NCI-H2107 treated with DMSO at 0.1 percent for 48 hours (cell line): ENCODE results near the gene FAAP100.
A peak's percentile ranks its signal among the peaks of the same experiment; 100 is the strongest.
"Not testable (repeated sequence)": the region's sequence is repeated elsewhere in the genome, so short reads cannot be mapped to it uniquely, and the experiment has no call there.

Source experiments
- DNase-seq: peaks from one replicate; lab custom pipeline; 2025; ENCODE audit not compliant: unreplicated experiment; lab: John Stamatoyannopoulos, UW

The FAAP100 gene

DNA sequence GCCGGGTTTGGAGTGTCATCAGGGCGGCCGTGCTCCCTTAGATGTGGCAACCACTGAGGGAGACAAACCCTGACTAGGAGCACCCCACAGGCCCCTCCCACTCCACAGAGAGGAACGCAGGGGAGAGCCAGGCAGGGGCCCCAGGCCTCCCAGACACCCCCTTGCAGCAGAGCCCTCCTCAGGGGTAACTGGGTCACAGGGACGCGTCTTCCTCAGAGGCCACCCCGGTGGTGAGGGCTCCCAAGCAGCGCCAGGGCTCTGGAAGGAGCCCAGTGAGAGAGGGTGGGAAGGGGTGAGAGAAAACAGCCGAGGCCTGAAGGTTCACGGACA lies 12.6 kb downstream of the FAAP100 start:
- DNase-seq, result no peak

DNA sequence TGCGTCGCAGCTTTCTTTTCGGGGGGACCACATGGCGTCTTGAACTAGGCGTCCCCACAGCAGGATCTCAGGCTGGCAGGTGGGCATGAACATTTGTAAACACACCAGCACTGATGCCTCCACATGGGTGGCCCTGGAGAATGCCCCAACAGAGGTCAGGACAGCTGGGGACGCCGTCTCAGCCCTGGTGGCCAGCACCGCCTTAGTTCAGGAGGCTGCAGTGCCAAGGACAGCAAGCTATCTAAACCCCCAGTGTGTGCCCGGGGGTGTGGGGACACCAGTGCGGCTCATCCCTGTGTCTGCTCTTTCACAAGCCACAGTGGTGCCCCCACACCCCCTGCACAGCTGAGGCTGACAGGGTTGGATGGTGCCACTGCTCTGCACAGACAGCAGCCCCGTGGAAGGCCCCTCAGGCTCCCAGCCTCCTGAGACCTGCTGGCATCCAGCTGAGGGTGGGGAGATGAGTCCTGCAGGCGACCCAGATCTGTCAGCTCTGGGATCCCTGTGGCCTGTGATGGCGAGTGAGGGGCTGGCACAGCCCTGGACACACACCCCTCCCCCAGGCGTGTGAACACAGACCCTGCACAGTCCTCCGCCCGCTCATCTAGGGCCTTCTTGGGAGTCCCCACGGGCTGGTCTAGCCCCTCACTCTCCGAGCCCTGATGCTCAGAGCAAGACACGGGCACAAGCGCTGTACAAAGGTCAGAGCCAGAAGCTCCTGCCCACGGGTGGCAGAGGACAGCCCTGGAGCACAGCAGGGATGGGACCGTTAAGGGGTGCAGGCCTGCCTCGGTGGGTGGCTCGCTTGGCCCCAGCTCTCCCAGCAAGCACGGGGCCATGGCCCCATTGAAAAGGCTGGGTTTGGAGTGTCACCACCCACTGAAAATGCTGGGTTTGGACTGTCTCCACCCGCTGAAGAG lies 13.2 kb downstream of the FAAP100 start:
- DNase-seq, result no peak

DNA sequence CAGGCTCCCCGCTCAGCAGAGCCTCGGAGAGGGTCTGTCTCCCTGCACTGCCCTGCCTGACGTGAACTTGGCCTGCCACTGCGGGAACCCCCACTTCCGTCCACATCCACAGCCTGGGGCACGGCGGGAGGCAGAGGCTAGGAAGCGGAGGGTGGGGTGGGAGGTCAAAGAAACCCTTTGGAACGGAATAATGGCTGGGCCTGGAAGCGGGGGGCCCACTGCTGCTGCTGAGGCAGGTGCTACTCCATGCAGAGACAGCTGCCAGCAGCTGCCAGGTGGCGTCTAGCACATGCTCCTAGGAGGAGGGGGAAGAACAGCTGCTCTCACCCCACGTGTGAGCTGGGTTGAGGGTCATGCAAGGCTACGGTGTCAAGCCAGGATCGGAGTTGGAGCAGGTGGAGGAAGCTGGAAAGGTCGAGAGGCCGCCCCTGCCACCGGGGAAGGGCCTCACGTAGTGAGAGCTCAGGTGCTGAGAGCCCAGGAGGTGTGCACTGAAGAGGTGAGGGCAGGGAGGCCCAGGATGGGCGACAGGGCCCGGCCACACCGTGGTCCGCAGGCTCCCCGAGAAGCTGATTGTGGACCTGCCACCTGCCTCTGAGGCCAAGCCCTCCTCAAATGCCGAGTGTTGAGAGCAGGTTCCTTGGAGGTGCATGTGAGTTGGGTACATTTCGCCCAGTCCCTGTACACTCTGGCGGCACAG lies 14.1 kb downstream of the FAAP100 start:
- DNase-seq, result peak; percentile 90

DNA sequence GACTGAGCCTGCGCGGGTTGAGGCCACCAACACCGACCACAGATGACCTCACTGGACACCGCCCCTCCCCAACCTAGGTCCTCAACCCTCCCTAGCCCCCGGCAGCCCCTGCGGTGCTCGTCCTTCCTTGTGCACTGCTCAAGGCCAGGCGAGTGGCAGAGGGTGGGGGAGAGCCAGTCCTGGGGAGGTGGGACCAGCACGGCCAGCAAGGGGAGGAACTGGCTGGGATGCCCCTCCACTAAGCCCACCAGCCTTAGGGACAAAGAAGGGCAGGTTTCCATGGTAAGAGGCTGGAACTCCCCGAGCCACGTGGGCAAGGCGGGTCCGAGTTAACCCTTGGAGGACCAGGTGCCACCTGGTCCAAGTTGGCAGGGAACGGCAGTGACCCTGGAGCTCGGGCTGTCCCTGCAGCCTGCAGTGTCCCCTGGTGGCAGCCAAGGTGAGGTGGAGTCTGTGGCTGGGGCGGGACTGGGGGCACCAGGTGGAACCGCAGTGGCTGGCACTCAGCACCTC lies 14.8 kb downstream of the FAAP100 start:
- peak; percentile 90 for DNase-seq

DNA sequence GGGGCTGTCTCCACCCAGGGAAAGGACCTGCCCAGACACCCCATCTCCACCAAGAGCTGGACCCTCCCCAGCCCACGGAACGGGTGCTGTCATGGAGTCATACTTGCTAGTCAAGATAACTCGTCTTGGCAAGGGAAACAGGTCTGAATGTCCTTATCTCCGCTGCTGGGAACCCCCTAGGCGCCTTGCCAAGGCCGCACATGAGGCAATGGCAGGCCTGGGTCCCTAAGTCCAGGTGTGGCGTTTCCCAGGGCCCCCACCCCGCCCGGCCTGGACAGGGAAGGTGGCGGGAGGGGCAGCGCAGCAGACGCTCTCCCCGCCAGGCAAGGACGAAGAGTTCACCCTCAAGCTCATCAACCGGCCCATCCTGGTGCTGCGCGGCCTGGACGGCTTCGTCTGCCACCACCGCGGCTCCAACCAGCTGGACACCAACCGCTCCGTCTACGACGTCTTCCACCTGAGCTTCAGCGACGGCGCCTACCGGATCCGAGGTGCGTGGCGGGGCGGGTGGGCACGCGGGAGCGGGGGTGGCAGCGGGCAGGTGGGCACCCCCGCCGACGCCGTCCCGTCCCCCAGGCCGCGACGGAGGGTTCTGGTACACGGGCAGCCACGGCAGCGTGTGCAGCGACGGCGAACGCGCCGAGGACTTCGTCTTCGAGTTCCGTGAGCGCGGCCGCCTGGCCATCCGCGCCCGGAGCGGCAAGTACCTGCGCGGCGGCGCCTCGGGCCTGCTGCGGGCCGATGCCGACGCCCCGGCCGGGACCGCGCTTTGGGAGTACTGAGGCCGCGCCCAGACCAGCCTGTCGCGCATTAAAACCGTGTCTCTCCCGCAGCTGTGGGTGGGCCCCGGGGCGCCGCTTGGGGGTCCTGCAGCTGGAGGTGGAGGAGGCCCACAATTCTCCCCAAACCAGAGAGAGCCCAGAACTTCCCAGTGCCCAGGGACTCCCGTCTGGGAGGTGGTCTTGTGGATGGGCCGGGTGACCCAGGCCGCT lies 15.6 kb downstream of the FAAP100 start:
- DNase-seq, result no peak

DNA sequence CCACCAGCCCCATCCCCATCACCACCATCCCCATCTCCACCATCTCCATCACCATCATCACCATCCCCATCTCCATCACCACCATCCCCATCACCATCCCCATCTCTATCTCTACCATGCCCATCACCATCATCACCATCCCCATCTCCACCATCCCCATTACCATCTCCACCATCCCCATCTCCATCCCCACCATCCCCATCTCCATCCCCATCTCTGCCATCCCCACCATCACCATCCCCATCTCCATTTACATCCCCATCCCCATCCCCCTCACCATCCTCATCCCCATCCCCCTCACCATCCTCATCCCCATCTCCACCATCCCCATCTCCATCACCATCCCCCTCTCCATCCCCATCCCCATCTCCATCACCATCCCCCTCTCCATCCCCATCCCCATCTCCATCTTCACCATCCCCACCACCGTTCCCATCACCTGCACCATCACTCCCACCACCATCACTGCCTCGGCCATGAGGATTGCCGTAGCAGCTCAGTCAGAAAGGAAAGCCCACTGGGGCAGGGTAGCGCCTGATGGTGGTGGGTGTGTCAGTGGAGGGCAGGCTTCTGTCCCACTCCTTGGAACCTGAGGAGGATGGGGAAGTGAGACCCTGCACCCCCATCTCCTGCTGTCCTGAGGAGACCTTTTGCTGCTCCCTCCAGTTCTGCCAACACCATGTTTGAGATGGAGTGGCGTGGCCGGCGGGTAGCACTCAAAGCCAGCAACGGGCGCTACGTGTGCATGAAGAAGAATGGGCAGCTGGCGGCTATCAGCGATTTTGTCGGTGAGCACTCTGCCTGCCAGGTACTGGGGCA lies 16.5 kb downstream of the FAAP100 start:
- no peak for DNase-seq

DNA sequence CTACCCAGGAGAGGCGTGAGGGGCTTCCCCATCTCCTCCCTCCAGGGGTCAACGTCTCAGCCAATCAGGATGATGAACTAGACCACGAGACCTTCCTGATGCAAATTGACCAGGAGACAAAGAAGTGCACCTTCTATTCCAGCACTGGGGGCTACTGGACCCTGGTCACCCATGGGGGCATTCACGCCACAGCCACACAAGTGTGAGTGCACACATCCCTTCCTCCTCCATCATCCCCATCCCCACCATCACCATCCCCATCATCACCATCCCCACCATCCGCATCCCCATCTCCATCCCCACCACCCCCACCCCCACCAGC lies 17.2 kb downstream of the FAAP100 start:
- DNase-seq, result no peak

DNA sequence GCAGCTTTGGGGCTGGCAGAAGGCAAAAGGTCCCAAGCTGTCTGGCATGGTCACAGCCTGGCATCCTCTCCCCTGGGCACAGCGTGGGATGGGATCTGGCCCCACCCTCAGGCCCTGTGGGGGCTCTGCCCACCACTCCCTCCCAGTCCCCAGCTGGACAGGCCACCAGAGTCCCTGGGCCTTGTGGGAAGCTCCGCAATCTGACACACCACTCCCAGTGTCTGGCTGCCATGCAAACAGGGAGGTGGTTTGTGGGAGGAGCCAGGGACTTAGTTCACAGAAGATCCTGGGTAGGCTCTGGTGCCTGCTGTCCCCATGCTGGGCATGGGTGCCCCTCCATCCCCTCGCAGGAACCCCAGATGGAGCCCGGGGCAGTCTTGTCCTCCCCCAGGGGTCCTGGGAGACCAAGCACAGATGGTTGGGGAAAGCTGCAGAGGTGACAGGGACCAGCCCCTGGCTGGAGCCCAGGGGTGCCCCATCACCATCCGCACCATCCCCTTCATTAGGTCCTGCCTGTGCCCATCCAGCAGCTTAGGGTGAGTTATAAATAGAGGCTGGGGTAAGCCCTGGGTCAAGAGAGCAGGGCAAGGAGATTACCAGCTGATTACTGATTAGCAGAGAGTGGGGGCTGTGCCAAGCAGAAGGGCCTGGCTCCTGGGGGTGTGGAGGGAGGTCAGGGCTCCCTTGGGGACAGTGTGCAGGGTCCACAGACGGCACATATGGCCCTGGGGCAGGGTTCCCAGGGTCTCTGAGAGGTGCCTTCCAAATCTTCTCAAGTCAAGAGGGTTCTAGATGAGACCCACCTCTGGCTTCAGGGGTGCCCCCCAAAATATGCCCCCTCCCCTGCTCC lies 17.8 kb downstream of the FAAP100 start:
- DNase-seq, result no peak

DNA sequence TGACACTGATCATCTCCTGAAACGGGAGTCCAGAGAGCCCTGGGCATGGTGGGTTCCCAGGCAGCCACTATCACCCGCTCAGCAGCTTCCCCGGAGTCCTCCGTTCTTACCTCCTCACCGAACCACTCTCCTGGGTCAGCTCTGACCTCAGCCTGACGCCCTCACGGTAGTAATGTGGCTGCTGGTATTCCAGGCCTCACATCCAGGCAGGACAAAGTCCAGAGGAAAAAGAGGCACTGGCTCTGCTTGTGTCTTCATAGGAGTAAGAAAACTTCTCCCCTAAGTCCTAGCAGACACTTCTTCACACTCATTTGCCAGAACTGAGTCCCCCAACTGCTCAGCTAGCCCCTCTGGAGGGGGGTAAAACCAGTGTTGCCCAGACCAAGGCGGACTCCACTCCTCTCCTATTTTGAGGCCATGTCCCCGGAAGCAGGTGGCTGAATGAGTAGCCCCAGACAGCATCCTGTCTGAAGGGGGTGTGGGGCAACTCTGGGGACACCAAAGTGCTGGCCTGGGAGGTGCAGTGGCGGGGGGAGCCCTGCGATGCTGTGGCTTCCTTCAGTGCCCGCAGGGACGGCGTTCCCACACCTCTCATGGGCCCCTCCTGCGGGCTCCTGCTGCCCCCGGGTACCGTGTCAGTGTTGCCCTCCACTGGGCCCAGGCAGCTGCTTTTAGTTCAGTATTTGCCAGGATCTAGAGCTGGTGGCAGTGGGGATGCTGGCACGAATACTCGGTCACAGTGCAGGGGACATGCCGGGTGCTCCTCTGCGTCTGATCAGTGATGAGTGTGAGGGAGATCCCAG lies 18.6 kb downstream of the FAAP100 start:
- DNase-seq, result no peak

DNA sequence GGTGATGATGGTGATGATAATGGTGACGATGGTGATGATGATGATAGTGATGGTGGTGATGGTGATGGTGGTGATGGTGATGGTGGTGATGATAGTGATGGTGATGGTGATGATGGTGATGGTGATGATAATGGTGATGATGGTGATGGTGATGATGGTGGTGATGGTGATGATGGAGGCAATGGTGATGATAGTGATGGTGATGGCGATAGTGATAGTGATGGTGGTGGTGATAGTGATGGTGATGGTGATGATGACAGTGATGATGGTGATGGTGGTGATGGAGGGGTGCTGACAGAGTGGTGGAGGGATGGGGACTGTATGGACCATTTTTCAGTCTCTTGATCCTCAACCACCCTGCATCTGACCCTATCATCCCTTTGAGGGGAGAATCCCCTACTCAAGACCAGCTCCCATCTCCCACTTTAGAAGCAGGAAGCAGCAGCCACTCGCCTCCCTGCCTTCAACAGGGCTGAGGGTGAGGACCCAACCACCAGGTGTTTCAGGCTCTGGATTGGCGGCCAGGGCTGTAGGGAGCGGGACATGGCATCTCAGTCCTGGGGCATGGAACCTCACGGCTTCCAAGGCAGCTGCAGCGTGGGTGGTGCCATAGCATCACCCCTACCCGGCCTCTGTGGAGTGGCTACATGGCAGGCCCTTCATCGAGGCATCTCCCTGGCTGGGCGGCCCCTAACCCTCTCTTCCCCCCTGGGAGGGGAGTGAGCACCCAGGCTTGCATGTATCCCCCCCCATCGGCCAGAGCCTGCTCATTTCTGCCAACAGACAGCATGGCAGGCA lies 19.5 kb downstream of the FAAP100 start:
- no peak for DNase-seq

DNA sequence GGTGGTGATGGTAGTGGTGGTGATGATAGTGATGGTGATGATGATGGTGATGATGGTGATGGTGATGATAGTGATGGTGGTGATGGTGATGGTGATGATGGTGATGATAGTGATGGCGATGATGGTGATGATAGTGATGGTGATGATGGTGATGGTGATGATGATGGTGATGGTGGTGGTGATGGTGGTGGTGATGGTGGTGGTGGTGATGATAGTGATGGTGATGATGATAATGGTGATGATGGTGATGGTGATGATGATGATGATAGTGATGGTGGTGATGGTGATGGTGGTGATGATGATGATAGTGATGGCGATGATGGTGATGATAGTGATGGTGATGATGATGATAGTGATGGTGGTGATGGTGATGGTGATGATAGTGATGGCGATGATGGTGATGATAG lies 20.2 kb downstream of the FAAP100 start:
- not testable (repeated sequence) for DNase-seq

DNA sequence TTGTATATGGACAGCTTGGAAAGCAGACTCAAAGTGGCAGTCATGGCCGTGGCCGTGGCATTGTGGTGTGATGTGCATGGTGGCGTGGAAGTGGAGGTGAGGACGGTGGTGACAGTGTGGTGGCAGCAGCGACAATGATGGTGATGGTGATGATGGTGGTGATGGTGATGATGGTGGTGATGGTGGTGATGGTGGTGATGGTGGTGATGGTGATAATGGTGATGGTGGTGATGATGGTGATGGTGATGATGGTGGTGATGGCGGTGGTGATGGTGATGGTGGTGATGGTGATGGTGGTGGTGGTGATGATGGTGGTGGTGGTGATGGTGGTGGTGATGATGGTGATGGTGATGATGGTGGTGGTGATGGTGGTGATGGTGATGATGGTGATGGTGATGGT lies 21.1 kb downstream of the FAAP100 start:
- DNase-seq, result not testable (repeated sequence)

DNA sequence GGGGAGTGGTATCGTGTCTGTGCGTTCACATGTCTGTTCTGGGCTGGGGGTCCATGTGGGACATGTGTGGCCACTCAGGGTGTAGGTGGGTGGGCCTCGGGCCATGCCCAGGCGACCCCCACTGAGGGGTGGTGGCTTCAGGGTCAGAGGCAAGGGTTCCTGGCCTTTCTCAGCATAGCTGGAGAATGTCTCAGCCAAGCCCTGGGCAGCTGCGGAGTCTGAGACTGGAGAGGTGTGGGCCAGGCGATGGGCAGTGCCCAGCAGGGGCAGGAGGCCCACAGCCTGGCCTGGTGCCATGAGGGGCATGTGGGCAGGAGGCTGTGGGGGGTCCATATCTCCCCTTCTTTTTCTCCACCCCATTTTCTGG lies 22.7 kb downstream of the FAAP100 start:
- DNase-seq, result no peak

DNA sequence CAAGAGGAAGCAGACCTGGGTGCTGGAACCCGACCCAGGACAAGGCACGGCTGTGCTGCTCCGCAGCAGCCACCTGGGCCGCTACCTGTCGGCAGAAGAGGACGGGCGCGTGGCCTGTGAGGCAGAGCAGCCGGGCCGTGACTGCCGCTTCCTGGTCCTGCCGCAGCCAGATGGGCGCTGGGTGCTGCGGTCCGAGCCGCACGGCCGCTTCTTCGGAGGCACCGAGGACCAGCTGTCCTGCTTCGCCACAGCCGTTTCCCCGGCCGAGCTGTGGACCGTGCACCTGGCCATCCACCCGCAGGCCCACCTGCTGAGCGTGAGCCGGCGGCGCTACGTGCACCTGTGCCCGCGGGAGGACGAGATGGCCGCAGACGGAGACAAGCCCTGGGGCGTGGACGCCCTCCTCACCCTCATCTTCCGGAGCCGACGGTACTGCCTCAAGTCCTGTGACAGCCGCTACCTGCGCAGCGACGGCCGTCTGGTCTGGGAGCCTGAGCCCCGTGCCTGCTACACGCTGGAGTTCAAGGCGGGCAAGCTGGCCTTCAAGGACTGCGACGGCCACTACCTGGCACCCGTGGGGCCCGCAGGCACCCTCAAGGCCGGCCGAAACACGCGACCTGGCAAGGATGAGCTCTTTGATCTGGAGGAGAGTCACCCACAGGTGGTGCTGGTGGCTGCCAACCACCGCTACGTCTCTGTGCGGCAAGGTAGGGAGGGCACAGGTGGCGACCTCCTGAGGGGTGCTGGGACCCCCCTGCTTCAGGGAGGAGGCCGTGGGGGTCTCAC lies 23.3 kb downstream of the FAAP100 start:
- DNase-seq, result no peak

DNA sequence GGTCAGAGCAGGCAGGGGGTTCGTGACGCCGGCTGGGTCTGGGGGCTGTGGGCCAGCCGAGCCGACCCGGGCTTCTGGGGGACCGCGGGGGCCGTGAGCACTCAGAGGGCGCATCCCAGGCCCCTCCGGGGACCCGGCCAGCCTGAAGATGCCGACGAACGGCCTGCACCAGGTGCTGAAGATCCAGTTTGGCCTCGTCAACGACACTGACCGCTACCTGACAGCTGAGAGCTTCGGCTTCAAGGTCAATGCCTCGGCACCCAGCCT lies 23.8 kb downstream of the FAAP100 start:
- no peak for DNase-seq

DNA sequence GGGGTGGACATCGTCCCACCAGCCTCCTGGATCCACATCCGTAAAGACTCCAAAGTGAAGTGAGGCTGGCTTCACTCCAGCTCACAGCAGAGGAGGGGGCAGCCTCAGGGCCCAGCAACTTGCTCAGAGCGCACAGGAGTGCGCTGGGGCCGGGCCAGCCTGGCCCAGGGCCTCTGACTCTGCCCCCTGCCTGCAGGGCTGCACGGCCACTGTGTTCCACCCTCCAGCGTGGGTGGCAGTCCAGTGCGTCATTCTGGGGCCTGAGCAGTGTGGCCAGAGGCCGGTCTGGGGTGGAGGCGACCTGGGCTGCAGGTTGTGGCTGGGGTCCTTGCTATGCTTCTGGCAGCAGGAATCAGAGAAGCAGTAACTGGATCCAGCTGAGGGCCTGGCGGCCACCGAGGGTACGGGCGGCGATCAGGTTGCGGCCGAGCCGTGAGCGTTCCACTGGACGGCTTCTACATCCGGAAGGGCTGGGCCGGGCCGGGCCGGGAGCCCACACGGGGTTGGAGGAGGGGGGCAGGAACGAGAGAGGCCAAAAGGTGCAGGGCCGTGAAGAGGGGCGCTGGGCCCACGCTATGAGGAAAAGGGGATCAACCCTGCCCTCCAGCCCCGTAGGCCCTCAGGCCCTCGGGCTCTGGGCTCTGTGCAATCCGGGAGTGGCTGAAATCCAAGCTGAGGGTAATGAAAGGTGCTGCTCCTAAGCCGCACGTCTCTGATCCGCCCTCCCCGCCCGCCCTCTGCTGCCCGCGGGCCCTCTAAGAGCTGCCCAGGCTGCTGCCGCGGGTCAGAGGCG lies 24.4 kb downstream of the FAAP100 start, which contains the start of gene FSCN2:
FSCN2 (plus strand) TSS at position 787 of the 793 bp plus-strand sequence. CDS start 155 bp downstream, outside the sequence.
- DNase-seq, result no peak
